ENCODE data around the gene ZSWIM7. TPM values are rescaled to one million over a fixed set of nuclear protein-coding genes. Genes with fewer than 3 reads are reported as not detected.
A peak's percentile ranks its signal among the peaks of the same experiment; 100 is the strongest.

The ZSWIM7 gene
- total RNA-seq, 3 donors from 2014 or later (not counting 1 experiment from before 2014, with no cell fraction given): 14.6 to 19.0 (median 16.3) TPM

DNA sequence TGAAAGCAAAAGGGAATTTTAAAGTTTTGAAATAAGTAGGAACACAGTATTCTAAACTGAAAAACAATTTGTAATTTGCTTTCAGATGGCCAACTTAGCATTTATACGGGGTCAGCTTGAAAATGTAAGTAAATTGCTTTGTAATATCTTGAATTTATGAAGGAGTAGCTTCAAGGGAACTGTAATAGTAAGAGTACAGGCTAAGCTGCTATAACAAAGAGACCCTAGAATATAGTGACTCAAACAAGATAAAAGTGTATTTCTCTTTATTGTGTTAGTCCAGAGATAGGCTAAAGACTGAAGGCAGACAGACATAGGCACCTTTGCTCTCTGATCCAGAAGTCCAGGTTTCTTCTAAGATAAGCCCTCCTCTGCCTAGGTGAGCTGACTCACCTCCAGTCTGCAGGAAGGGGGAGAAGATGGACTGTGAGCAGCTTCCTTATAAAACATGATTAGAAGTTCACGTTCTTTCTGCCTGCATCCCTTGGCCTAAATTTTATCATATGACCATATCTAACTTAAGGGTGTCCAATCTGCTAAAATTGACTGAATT is 3.3 kb upstream of the ZSWIM7 start:
- H3K9me3 Mint-ChIP-seq: no peaks in the 10 kb centered on the region
- Histone ChIP-seq H3K4me1 (ENCODE audit: control insufficient read depth, insufficient read depth, low read length) (peaks cover 17% of the 10 kb centered on the region), H3K27ac (ENCODE audit: low read length) (no peak overlapping the region), H3K27me3 (ENCODE audit: control insufficient read depth, insufficient read depth, low read length) (no peaks in the 10 kb centered on the region), H3K36me3 (ENCODE audit: control insufficient read depth, insufficient read depth, low read length) (peaks cover 56% of the 10 kb centered on the region), H3K9me3 (ENCODE audit: control insufficient read depth, insufficient read depth, low read length) (no peaks in the 10 kb centered on the region), H3K4me3 (ENCODE audit: low read length) (no peak overlapping the region)
- no peak overlapping the region for H3K27ac Mint-ChIP-seq
- H3K4me1 Mint-ChIP-seq: peaks cover 19 to 30% of the 10 kb centered on the region in 2 donors
- no peak overlapping the region for H3K4me3 Mint-ChIP-seq
- no peaks in the 10 kb centered on the region for H3K27me3 Mint-ChIP-seq (ENCODE audit: low read depth in 2 of 2)
- peaks cover 13% of the 10 kb centered on the region for H3K36me3 Mint-ChIP-seq
- no peak for DNase-seq
- 81% methylated on average over 2 of the region's 2 CpGs for WGBS (ENCODE audit: insufficient coverage)
- no peak for ATAC-seq
- intact Hi-C loops (cut with micrococcal nuclease): no loop called here
- TF ChIP-seq, protein P1, sequence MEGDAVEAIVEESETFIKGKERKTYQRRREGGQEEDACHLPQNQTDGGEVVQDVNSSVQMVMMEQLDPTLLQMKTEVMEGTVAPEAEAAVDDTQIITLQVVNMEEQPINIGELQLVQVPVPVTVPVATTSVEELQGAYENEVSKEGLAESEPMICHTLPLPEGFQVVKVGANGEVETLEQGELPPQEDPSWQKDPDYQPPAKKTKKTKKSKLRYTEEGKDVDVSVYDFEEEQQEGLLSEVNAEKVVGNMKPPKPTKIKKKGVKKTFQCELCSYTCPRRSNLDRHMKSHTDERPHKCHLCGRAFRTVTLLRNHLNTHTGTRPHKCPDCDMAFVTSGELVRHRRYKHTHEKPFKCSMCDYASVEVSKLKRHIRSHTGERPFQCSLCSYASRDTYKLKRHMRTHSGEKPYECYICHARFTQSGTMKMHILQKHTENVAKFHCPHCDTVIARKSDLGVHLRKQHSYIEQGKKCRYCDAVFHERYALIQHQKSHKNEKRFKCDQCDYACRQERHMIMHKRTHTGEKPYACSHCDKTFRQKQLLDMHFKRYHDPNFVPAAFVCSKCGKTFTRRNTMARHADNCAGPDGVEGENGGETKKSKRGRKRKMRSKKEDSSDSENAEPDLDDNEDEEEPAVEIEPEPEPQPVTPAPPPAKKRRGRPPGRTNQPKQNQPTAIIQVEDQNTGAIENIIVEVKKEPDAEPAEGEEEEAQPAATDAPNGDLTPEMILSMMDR (IDR thresholded peaks at IDR 0.05): no peak

DNA sequence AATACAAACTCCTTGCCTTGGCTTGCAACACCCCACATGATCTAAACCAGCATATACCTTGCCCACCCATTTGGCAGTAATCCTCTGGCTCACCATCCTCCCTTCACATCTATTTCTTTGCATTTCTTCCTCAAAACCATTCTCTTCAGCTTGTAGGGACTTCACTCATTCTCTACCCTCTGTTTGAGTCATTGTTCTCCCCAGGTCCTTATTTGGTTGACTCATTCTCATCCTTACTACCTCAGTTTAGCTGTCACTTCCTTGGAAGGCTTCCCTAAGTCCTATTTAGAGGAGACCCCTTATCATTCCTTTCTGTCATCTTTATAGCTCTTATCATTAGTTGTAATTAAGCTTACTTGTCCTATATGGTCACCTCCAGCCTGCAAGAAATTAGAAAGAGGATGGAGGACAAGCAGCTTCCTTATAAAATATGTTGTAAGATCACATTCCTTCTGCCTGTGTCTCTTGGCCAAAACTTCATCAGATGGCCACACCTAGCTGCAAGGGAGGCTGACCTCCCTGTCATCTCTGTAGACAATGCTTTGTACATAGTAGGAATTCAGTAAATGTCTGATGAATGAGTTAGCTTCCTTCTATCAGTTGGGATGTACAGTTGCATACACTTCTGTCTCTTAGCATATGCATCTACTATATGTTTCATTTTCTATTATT is 1.9 kb upstream of the ZSWIM7 start:
- H3K27ac Mint-ChIP-seq: peak overlapping the region; percentile 75 to 83
- peaks cover 42% of the 10 kb centered on the region for H3K36me3 ChIP-seq (ENCODE audit: control insufficient read depth, insufficient read depth, low read length)
- H3K27me3 Mint-ChIP-seq (ENCODE audit: low read depth in 2 of 2): no peaks in the 10 kb centered on the region
- no peak overlapping the region for H3K4me3 ChIP-seq (ENCODE audit: low read length)
- H3K4me1 ChIP-seq (ENCODE audit: control insufficient read depth, insufficient read depth, low read length): peaks cover 17% of the 10 kb centered on the region
- peaks cover 19 to 30% of the 10 kb centered on the region in 2 donors for H3K4me1 Mint-ChIP-seq
- intact Hi-C loops (cut with micrococcal nuclease): no loop called here
- H3K27me3 ChIP-seq (ENCODE audit: control insufficient read depth, insufficient read depth, low read length): no peaks in the 10 kb centered on the region
- no peak overlapping the region for H3K27ac ChIP-seq (ENCODE audit: low read length)
- H3K9me3 ChIP-seq (ENCODE audit: control insufficient read depth, insufficient read depth, low read length): no peaks in the 10 kb centered on the region
- H3K36me3 Mint-ChIP-seq: peaks cover 3% of the 10 kb centered on the region
- no peak for DNase-seq
- TF ChIP-seq, protein P1 (IDR thresholded peaks at IDR 0.05): no peak
- H3K9me3 Mint-ChIP-seq: no peaks in the 10 kb centered on the region
- ATAC-seq: no peak
- H3K4me3 Mint-ChIP-seq: peak overlapping the region; percentile 85

DNA sequence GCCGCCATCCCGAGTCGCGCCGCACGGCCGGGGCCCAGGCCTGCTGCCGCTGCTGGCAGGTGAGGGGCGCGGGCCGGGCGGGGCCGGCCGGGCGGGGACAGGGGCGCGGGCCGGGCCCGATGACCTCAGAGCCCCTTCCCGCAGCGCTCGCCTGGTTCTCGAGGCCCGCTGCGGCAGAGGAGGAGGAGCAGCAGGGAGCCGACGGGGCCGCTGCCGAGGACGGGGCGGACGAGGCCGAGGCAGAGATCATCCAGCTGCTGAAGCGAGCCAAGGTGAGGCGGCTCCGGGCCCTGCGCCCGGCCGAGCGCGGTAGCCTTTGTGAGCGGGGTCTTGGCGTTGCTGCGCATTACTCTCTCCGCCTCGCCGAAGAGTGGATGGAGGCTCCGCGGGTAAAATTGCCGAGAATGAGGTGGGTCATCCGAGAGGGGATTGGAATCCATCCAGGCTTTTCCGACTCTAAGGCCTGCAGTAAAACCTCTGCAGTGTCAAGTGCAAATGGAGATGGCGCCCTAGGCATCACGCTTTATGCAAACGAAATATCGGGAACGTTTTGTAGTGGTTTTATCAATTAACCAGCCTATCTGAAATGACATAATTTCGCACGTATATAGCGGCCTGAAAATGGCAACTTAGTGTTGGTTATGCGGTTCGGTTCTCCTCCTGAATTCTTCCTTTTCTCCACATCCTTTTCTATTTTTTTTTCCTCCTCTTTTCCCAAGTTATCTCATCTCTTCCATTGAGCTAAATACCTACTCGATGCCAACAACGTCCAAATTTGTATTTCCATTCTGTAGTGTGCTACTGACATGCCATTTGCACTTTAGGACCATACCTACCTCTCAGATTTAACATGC is 697 bp upstream of the ZSWIM7 start:
- peaks cover 17% of the 10 kb centered on the region for H3K4me1 ChIP-seq (ENCODE audit: control insufficient read depth, insufficient read depth, low read length)
- DNase-seq (peak in 1 of 2 donors; percentile 67), ATAC-seq (peak in 2 of 3 donors; percentile 27 to 38)
- peak overlapping the region; percentile 74 for H3K4me3 ChIP-seq (ENCODE audit: low read length)
- TF ChIP-seq, protein P1 (IDR thresholded peaks at IDR 0.05): no peak
- Mint-ChIP-seq H3K27me3 (ENCODE audit: low read depth in 2 of 2) (no peaks in the 10 kb centered on the region), H3K36me3 (no peaks in the 10 kb centered on the region), H3K27ac (peak overlapping the region; percentile 75 to 83), H3K4me3 (peak overlapping the region; percentile 85), H3K4me1 (peaks cover 19 to 30% of the 10 kb centered on the region in 2 donors), H3K9me3 (no peaks in the 10 kb centered on the region)
- peaks cover 32% of the 10 kb centered on the region for H3K36me3 ChIP-seq (ENCODE audit: control insufficient read depth, insufficient read depth, low read length)
- WGBS (ENCODE audit: insufficient coverage): 1% methylated on average over 64 of the region's 64 CpGs
- H3K27ac ChIP-seq (ENCODE audit: low read length): peak overlapping the region; percentile 88
- no peaks in the 10 kb centered on the region for H3K9me3 ChIP-seq (ENCODE audit: control insufficient read depth, insufficient read depth, low read length)
- no peaks in the 10 kb centered on the region for H3K27me3 ChIP-seq (ENCODE audit: control insufficient read depth, insufficient read depth, low read length)
- intact Hi-C loops (cut with micrococcal nuclease): no loop called here
